Stimulated activated CD4-positive, alpha-beta T cell treated with anti-CD3 and anti-CD28 coated beads, TNF-alpha, amount 100 ng/mL, for 48 hours (primary cell): Measurements from ENCODE around the gene APCDD1L.
"Not testable (repeated sequence)": the region's sequence is repeated elsewhere in the genome, so short reads cannot be mapped to it uniquely, and the experiment has no call there.

Experiments used
- DNase-seq, 3 donors: peaks; one replicate each; pipeline ENCODE4 v3.0.0-alpha.2; 2020; ENCODE audit warnings: low read depth in 3 of 3

The APCDD1L gene

DNA sequence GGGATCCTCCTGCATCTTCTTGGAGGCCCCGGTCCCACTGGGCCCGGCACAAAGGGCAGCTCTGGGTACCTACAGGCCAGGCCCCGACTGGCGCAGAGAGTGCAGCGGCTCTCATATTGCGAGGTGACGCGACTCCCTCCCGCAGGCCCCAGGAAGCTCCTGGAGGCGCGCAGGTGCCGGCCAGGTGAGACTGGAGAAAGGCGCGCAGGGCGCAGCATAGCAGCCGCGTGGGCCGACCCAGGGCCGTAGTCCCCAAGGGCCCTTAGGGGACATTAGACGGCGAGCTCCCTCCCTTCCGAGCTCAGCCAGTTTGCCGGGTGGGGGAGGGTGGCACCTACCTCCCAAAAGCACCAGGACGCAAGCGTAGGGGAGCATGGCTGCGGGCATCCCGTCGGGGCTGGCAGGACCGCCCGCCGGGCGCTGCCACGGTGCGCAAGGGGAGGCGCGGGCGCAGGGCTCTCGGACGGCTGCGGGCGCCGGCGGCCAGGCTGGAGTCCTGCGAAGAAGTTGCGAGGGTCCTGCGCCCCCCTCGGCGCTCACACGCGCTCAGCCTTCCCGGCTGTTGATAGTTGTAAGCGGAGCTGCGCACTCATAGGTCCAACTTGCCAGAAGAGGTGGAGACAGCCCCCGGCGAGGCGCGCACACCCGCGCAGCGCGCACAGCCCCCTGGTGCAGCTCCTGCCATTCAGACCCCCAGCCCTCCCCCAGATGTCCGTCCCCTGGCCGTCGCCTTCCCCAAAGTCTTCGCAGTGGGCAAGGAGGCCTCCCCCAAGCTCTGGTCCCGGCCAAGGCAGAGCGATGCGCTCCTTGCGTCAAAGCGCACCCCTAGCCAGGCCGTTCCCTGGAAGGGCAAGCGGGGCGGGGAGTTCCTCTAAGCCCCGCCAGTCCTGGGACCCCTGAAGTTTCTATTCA is 622 bp downstream of the APCDD1L start:
- no peak for DNase-seq

- DNase-seq: no peak
These were observed 1.5 kb downstream of the APCDD1L start for GRCh38 chr20:58513580-58514285.

DNA sequence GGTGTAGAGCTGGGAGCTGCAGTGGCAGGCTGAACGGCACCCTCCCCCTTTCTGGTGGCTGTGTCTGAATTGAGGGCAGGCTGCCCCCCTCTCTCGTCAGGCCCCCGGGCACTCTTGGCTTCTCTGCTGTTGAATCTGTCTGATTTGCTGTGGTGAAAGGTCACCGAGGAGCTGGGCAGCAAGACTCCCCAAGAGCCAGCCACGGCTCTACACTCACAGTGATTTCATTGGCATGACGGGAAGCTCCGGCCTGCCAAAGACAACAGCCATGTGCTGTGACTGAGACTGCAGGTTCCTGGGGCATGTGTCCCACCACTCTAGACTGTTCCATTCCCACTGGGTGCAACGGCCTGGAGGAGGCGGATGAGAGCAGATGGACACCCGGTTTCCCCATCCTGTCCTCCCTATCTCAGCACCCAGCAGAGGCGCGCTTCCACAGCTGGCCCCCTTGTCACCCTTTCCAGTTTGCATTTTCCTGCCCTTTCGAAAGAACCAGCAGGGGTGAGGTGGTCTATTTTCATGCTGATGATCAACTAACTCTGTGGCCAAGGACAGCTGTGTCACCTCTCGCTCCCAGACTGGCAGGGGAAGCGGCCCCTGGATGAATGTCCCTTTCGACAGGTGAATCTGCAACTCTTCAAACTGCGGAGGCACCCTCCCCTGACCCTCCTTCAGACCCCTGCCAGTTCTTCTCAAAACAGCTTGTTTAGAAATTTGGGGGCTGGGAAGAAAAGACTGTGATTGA is 2.2 kb downstream of the APCDD1L start:
- no peak for DNase-seq

- no peak for DNase-seq
These were observed 3.3 kb downstream of the APCDD1L start for GRCh38 chr20:58511861-58512260.

DNA sequence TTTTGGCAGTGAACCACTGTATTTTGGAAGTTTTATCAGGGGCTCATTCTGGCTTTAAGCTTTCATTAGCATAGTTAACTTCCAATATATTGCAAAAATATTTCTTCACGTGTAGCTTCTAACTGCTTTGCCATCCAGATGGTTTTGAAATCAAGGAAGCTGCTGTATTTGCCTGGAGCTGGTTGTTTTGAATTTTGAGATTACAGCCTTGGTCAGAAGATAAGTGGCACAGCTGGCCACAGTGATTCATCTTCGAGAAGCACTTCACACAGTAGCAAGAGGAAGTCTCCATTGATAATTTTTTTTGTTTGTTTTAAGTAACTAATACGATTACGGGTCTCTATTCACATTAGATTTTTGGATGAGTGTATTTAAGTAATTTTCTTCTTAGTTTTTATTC is 3.8 kb downstream of the APCDD1L start:
- DNase-seq: no peak

DNA sequence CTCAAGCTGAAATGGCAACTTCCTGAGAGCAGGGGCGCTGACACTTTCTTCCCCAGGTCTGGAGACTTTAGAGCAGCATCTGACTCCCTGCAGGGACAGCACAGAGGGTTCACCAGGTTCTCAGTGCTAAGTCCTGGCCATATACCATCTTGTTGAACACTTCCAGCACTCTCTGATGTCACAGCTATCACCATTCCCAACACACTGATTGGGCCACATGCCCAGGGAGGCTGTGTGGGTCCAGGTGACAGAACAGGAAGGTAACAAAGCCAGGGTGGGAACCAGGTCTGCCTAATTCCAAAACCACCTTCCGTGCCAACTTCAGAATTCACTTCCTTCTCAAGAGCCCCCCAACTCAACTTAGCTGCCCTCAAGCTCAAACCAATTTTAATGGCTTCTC is 4.3 kb downstream of the APCDD1L start:
- DNase-seq: no peak

DNA sequence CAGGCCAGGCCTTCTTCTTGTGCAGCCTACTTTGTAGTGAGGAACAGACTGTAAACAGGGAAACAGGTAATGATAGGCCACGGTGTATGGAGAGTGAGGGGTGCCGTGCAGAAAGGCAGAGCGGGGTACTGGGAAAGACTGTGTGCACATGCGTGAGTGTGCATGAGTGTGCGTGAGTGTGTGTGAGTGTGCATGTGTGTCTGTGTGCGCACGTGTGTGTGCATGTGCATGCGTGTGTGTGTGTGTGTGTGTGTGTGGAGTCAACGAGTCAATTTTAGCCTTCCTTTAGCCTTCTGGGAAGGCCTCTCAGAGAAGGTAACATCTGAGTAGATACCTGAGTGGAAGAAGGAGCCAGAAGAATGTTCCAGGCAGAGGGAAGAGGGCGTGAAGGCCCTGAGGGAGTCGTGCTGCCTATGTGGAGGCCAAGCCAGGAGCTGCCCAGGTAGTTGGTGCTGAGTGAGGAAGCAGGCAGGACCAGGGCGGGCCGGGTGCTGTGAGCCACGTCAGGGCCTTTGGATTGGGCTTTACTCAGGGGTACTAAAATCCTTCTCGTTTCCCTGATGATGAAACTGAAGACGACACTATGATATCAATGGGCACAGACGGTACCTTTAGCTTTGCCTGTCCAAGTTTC is 6.3 kb downstream of the APCDD1L start:
- no peak for DNase-seq

DNA sequence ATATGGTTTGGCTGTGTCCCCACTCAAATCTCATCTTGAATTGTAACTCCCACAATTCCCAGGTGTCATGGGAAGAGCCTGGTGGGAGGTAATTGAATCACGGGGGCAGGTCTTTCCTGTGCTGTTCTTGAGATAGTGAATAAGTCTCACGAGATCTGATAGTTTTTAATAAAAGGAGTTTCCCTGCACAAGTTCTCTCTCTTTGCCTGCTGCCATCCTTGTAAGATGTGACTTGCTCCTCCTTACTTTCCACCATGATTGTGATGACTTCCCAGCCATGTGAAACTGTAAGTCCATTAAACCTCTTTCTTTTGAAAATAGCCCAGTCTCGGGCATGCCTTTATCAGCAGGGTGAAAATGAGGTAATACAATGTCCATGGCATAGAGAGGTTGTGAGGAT is 8.2 kb downstream of the APCDD1L start:
- not testable (repeated sequence) for DNase-seq

DNA sequence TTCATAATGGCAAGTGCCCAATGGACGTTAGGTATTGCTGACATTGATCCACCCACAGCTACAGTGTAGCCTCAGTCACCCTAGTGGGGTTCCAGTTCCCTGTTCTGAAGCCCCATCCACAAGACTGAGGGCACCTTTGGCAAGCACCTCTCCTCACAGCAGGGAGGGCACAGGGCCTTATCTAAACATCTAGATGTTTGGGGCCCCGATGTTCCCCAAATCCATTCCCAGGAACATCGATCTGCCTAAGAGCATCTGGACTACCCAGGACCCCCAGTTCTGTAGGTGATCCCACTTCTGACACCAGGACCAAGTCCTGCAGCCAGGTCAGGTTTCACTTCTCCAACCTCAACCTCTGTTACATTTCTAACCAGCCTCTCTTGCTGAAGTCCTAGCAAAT is 10.6 kb downstream of the APCDD1L start:
- no peak for DNase-seq

DNA sequence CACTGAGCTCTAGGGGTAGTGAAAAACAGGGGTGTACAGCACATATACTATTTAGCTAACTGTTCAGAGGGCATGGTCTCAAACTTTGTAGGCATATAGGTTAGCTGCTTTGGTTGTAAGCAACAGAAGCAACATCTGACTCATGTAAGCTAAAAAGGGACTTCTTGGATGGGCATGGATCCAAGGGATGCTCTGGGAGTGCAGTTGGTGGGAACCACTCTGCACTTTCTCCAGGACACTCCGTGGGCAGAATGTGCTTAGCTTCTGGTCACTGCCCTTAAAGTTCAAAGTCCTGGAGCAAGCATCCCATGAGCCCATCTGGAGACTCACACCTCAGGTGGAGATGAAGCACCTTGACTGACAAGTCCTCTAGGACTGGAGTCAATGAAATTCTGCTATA is 11.5 kb downstream of the APCDD1L start:
- no peak for DNase-seq

DNA sequence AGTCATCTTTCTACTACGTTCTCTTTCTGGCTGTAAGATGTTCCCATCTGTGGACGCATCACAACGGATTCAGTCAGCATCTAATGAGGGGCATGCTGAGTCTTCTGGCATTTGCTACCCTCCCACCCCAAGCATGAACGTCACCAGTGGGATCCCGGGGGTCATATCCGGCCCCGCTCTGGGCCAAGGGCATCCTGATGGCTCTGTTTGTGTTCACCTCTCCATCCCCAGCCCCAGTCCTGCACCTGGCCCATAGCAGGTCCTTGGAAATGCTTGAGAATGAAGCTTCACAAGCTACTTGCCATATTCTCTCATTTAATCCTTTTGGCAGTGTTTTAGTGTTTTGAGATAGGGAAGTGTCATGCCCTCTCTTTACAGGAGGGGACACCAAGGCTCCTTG is 14.9 kb downstream of the APCDD1L start:
- DNase-seq: no peak

GRCh38 chr20:58498470-58499068 is 16.6 kb downstream of the APCDD1L start:
- no peak for DNase-seq

DNA sequence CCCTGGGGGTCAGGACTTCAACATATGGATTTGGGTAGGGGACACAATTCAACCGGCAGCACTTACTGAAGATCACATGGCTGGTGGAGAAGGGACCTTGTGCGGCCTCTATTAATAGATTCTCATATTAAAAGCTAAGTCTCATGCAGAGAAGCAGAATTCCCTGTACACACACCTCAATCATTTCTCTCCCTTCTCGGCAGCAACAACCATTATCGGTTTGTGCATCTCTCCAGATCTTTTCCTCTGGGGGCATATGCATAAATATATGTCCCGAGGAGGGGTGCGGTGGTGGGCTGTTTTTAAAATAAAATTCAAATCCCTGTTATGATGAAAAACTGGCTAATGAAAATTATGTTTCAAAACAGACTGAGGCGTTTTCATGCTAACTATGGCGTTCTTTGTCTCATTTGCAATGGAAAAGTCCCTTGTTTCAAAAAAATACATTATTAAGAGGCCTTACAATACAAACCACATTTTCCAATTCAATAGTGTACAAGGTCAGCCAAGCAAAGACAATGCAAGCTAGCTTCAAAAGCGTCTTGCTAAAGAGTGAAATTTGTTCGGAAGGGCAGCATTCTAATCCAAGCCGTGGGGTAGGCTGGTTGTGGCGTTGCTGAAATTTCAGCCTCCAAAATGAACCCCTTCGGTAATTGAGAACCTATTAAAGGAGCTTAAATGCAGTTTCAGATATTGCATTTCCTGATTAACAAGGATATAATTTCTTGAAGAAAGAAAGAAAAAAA is 17.3 kb downstream of the APCDD1L start:
- no peak for DNase-seq

DNA sequence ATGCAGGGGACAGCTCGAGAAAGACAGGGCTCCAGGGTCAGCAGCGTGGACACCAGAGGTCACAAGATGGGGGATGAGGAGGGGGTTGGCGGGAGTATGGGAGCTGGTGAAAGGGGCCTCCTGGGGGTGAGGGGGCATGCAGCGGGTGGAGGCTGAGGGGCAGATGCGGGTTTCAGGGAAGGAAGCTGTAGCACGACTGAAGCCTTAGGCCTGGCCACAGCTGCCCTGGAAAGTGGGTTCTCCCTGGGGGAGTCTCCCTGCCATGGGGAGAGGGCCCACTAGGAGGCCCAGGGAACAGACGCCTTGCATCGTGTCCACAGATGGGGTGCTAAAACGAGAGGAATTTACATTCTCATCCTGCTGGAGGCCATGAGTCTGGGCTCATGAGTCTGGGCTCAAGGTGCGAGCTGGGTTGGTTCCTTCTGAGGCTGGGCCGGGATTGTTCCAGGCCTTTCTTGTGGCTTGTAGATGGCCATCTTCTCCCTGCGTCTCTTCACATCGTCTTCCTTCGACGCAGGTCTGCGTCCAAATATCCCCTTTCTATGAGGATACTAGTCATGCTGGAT is 18.0 kb downstream of the APCDD1L start:
- DNase-seq: no peak

- no peak for DNase-seq
These were observed 18.8 kb downstream of the APCDD1L start for GRCh38 chr20:58496429-58496769.

GRCh38 chr20:58495623-58496428 is 19.4 kb downstream of the APCDD1L start:
- no peak for DNase-seq

DNA sequence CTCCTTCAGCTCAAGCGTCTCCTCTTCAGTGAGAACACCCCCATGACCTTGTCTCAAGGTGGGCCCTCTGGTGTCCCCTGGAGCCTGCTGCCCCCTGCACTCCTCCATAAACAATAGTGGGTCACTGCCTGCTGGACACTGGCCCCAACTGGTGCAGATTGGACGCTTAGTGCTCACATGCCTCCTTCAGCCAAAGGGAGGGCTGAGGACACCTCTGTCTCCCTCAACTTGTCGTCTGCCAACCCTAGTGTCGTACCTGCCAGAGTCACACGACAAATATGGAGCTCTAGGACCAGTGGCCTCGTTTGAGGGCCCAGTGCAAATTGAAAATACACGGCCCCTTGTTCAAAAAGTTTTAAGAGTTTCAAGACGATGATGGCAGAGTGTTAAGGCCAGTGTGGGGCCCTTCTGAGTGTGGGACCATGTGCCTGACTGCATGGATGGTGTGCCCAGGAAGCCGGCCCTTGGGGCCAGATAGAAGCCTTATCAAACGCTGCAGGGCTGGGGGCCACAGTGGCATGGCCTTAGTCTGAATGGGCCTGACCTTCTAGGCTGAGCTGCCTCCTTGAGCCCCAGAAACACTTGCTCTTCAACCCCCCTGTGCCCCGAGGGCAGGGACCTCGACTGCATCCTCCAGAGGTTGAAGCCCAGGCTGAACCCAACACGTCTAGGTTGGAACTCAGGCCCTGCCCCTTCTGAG is 20.1 kb downstream of the APCDD1L start:
- DNase-seq: no peak

DNA sequence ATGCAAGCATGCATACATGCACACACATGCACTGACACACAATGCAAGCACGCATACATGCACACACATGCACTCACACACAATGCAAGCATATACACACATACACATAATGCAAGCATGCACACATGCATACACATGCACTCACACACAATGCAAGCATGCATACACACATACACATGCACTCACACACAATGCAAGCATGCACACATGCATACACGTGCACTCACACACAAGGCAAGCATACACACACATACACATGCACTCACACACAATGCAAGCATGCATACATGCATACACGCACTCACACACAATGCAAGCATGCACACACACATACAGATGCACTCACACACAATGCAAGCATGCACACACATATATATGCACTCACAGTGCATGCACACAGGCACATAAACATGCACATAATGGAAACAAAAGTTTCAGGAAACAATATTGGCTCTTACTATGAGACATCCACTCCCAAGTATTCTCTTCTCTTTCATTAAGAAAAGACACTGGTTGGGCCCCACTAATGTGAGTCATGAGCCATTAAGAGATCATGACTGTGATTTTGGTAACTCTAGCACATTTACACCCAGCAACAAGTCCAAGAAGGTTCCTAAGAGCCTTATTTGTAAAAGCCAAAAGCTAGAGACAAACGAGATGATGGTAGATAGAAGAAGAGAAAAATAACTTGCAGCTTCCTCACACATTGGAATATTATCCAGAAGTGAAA is 22.2 kb downstream of the APCDD1L start:
- no peak for DNase-seq
